GM10847 (cell line): Measurements from ENCODE around the gene STOX2.

ENCODE experiments used
- POLR2A ChIP-seq: IDR thresholded peaks from 2 replicates; pipeline ENCODE4 v1.6.1; 2011; ENCODE audit not compliant: insufficient read length; ENCODE audit errors: extremely low read depth

STOX2 gene

DNA sequence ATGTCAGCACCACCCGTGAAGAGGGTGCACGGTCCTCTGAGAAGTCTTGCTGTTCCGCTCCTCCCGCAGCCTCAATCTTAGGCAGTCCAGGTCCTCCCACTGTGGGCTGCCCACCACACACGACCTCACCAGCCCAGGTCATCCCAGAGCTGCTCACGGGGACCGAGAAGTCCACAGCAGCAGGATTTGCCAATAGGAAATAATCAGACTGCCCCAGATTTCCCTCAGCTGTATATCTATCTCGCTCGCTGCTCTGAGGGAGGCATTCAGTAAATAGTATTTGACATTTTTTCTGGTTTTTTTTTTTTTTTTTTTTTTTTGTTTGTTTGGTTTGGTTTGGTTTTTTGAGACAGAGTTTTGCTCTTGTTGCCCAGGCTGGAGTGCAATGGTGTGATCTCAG lies 83.8 kb downstream of the STOX2 start:
- TF ChIP-seq POLR2A: no peak

DNA sequence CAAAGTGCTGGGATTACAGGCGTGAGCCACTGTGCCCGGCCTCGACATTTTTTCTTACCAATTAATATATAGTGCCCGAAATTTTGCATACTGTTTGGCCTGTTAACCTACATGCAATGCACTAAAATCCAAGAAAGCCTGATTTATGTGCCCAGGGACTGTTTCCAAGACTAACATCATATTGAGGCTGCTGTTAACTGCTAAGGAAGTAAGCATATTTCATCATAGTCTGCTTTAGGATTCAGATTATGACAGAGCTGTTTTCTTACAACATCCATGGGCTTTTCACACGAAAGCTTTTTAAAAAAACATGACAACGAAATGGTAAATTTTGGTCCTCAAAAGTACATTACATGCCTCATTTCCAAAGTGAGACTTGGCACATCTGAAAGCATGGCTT lies 84.4 kb downstream of the STOX2 start:
- TF ChIP-seq POLR2A: no peak

DNA sequence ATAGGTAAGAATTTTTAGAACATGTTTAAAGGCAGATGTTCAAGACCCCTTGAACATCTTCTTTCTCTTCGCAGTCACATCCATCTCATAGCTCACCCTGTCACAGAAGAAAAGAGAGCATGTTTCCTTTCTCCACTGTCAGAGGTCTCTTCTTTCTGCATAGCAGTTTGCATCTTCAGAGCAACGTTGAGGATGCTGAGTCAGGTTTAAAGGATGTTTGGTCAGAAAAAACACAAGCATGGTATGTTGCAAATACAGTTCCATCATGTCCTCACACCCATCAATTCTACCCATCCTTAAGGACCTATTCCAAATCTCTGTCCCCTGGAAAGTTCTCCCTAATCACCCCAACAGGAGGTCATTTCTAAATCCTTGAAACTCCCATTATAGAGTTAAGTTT lies 84.8 kb downstream of the STOX2 start:
- TF ChIP-seq POLR2A: no peak

DNA sequence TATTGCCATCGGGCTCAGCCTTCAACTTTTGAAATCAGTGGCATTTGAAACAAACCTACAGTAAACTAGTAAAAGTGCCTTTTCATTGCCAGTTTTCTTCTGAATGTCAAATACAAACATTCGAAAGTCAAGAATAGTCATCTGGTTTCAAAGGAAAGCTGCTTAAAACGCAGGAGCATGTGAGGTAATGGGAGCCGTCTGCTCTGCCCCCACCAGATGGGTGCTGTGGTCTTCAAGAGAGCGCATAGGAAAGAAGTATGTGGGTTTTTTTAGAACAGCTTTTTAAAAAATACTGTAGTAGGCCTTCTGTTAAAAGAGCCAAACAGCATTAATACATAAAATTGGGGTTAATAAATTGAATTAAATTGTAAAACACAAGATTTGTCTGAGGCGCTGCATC lies 88.6 kb downstream of the STOX2 start:
- TF ChIP-seq POLR2A: no peak

DNA sequence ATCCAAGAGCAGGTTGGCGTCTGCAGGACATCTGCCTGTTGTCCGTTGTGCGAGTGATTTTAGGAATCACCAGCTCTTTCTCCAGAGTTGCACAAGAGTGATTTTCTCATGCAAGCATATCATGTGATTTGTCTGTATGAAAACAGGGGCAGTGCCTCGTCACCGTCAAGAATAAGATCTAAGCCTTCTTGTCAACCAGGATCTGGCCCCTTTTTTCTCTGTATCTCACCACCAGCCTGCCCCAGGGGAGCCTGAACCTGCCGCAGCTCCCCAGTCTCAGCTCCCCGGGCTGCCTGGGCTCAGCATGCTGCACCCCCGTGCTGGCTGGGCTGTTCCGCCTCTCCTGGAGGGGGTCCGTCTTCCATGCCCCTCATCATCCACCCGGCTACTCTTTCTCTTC lies 90.5 kb downstream of the STOX2 start:
- TF ChIP-seq POLR2A: no peak

DNA sequence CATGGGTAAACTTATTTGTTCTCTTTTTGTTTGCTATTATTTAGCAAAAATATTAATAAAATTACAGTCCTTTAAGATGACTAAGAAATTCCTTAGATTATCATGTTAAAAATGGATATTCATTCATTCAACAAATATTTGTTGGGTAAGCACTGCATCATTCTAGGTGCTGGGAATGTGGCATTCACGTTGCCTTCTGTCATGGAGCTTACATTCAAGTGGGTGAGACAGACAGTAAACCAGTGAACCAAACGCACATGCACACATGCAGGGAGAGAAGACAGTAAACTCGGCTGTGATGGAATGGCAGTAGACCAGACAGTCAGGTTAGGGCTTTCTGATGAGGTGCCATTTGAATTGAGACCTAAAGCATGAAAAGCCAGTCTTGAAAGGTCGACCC lies 91.8 kb downstream of the STOX2 start:
- TF ChIP-seq POLR2A: no peak

DNA sequence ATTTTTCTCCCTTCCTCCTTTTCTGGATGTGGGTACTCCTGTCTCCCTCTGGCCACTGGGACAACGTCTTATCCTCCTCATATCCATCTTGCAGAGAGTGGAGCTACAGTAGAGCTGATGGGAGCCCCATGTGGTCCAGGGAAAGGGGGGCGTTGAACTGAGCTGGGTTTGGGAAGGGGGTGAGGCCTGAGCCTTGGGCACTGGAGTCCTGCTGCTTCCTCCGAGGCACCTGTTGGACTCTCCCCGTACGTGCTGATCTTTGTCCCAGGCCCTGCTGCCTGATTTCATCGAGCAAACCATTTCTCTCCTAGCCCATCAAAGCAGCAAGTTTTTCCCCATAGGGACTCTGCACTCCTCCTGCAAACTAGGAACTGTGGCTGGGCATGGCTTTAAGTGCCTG lies 94.3 kb downstream of the STOX2 start:
- no peak for TF ChIP-seq POLR2A

DNA sequence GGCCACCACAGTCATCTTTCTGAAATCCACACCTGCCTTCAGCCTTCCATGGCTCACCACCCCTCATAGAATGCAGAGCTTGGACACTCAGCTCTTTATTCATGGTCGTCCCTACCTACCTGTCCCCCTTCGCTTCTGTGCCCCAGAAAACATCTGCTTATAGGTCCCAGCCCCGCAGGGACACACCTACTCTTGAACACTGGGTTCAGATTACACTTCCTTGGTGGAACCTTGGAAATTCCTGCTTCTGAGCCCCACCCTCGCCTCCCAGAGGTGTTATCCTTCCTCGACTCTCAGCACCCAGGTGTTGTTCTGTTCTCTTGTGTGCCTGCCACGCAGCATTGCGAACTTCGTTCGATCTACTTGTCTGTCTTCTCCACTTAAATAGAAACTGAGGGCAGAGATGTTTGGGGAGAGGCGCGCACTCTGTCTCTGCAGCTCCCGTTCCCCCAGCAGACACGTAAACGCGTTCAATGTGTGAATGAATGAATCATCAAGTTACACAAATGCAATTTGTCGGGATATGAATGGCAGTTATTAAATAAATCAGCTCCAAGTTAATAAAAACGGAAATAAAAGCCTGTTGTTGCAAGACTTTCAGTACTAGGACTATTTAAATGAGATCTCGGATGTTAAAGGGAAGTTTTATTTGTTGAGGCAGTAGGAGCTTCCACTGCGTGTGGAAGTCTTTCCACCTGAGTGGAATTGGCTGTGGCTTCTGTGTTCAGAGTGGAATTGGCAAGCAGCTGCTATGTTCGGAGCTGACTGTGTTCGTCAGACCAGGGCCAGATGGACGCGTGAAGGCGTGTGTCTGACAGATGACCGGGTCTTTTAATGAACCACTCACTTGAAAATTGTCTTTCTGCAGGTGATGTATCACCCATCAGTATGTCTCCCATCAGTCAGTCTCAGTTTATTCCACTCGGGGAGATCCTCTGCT lies 95.6 kb downstream of the STOX2 start:
- no peak for TF ChIP-seq POLR2A

DNA sequence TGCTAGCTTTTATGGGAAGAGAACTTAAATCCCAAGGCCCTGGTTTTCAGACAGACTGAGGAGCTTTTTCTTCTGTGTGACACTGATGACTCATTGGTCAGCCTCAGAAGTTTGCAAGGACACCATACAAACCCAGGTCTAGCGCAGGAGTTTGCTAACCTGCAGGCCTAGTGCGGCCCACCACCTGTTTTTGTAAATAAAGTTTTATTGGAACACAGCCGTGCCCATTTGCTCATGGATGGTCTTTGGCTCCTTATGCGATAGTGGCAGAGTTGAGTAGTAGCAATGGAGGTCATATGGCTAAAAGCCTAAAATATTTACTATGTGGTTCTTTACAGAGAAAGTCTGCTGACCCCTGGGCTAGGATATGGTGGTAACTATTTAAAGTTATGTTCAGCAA lies 98.3 kb downstream of the STOX2 start:
- TF ChIP-seq POLR2A: no peak

DNA sequence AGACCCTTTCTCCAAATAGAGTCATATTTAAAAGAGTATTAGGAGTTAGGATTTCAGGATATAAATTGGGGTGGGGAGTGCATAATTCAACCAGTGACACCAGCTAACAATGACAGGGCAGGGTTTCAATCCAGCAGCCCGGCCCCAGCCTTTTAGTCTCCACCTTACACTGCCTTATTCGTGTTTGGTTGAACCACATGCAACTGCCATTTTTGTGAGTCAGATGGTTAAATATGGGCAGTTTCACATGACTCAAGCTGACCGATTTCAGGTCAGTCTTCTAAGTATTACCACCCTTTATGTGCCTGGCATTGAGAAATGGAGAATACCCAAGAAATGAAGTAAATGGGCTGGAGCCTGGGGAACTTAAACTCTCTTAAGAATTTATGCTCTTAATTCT lies 102.8 kb downstream of the STOX2 start:
- no peak for TF ChIP-seq POLR2A

DNA sequence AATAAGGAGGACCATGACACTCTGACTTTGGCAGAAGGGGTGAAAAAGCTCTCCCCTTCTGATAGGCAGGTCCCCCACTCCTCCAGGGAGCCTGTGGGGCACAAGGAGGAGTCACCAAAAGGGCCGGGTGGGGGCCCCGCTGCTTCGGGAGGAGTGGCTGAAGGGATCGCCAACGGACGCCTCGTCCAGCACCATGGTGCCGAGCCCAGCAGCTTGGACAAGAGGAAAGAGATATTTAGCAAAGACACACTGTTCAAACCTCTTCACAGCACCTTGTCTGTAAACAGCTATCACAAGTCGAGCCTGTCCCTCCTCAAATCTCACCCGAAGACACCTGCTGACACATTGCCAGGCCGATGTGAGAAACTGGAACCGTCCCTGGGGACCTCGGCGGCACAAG lies 105.6 kb downstream of the STOX2 start:
- TF ChIP-seq POLR2A: no peak

DNA sequence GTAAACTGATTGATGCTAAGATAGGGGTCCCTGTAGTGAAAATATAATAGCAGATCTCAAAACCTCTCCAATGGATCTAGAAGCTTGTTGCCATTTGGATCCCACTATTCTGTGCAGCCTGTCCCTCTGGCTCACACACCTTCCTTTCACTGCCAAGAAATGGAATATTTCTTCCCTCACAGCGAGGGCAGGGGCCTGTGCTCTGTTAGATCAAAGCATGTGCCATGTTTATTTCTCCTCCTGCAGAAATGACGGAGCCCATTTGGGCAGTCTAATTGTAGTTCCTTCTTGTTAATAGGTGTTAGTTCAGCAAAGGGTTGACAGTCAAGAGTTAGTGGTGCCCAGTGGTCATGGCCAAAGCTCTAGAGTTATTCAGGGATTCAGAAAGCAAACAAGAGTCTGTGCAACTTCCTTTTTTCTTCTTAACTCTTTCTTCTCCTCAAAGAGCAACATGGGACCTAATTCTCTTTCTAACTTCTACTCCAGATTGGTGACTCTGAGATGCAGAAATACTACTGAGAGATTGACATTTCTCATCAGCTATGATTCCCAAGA lies 106.8 kb downstream of the STOX2 start:
- TF ChIP-seq POLR2A: no peak

DNA sequence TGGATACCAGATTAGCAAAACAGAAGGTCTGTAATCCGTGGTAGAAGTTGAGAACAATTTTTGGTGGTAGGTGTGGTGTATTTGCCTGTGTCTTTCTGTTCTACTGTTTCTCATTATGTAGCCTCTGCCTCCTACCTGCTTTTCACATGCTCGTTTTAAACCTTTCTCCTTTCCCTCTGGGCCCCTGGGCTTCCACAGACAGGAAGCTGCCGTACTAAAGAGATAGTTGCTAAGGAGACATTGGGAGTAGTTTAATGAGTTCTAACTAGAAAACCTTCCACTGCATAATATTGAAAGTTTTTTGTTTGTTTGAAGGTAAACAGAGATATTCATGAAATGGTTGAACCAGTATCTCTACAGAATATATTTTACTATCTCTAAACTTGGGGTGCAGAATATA lies 107.8 kb downstream of the STOX2 start:
- no peak for TF ChIP-seq POLR2A

DNA sequence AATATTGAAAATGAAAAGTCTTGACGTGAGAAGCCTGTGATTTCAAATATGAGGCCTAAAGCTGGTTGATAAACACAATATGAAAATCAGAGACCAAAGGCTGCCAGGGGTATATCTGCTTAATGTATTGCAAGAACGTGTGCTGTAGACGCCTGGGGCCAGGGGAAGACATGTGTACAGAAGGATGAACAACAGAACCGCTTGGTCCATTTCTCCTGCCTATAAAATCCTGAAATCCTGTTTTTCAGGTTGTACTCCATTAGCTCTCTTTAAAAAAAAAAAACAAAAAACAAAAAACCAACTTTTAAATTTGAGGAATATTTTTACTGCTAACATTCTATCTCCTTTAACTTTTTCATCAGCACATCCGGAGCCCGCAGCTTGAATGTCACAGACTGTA lies 109.2 kb downstream of the STOX2 start:
- no peak for TF ChIP-seq POLR2A

DNA sequence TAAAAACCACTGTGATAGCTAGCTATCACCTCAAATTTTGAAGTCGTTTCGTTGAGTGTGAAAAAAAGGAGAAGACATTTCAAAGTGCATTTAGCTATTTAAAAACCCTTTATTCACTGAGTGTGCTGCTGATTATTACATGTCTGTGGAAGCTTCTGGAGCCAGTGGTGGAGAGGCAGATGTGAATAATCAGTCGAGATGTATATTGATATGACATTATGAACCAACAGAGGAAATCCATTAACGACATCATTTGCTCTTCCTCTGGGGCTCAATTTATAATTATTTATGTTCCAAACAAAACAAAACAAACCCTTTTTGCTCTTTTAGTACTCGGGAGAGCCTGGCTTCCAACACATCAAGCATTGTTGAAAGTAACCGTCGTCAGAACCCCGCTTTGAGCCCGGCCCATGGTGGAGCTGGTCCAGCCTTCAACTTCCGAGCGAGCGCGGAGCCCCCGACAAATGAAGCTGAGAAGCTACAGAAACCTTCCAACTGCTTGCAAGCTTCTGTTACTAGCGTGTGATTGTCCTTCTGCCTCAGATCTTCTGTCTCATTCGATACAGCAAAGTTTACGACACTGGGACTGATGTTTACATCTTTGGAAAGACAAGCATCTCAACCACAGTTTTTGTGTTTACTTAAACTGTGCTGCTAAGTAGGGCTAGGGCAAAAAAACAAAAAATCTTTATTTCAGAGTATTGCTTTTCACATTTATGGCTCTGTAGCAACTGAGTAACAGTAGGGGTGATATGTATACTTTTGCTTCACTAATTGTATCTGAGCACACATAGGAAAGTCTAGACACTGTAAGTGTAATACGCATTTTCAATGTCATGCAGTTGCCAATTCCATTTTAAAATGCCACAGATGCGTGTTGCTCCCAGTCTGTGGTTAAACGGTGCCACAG lies 111.9 kb downstream of the STOX2 start:
- TF ChIP-seq POLR2A: no peak

DNA sequence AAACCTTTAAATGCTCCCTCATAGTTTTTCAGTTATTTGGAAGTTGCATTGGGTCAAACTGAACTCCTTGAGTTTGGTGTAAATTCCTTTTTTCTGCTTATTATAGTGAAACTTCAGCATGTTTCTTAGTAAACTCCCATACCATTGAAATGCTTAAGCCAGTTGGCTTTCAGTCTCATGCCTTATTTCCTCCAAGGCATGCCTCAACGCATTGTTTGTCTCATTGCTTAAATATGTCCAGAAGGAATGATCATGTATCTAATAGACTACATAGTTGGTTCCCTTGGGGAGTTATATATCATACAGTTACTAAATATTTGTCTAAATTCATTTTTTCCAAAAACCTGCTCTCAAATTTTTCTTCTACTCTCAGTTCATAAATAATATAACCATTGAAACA lies 114.0 kb downstream of the STOX2 start:
- TF ChIP-seq POLR2A: no peak
